Femur (tissue), 1 donor: ENCODE measurements around the gene CTSD.
A peak's percentile ranks its signal among the peaks of the same experiment; 100 is the strongest.
"Not testable (repeated sequence)": the region's sequence is repeated elsewhere in the genome, so short reads cannot be mapped to it uniquely, and the experiment has no call there.

Experiments used
- DNase-seq: peaks from one replicate; pipeline ENCODE4 v3.0.0-alpha.2; 2017

Gene CTSD

DNA sequence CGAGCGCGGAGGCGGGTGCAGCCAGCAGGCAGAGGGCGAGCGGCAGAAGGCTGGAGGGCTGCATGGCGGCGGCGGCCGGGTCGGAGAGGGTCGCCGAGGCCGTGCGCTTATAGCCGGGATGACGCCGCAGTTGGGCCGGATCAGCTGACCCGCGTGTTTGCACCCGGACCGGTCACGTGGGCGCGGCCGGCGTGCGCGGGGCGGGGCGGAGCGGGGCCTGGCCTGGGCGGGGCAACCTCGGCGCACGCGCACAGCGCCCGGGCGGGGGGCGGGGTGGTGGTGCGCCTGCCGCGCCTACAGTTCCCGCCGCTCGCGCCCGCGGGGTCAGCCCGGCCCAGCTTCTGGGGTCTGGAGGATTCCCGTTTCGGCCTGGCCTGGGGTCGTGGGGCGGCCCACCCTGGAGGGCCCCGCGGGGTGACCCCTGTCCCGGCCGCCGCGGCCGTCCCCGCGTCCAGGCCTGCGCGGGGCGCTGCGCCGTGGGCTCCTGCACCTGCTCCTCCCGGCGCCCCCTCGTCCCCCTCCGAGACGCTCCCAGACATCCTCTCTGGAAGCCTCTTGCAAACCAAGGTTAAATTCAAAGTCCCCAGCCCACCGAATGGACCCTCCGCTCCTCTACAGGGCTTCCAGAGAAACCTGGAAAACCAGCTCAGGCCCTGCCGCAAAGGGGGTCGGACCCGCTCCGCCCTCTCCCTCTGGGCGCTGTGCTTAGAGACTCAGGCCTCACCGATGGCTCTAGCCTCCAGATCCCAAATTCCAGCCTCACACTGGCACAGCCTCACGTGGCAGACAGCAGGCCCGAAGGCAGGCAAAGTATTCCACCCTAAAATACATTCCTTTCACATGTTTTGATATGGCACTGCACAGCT is at the start of gene CTSD:
CTSD (minus strand) TSS at position 132 of the 866 bp plus-strand sequence; CDS start at position 64, 68 bp downstream.
- DNase-seq: peak; percentile 92

DNA sequence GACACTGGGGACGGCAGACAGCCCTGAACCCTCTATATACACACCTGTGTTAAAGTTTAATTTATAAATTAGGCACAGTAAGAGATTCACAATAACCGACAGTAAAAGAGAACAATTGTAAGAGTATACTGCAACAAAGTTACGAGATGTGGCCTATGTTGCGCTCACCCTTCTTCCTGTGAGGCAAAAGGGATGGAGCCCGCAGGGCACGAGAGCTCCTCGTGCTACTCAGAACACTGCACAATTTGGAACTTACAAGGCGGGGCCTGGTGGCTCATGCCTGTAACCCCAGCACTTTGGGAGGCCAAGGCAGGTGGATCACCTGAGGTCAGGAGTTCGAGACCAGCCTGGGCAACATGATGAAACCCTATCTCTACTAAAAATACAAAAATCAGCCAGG is 49.6 kb upstream of the CTSD start:
- DNase-seq: not testable (repeated sequence)

- DNase-seq: no peak
Observed at GRCh38 chr11:1812801-1813200, 49.1 kb upstream of the CTSD start.

- no peak for DNase-seq
Observed at GRCh38 chr11:1812274-1812673, 48.5 kb upstream of the CTSD start.

GRCh38 chr11:1810761-1811160 is 47.0 kb upstream of the CTSD start:
- DNase-seq: no peak

DNA sequence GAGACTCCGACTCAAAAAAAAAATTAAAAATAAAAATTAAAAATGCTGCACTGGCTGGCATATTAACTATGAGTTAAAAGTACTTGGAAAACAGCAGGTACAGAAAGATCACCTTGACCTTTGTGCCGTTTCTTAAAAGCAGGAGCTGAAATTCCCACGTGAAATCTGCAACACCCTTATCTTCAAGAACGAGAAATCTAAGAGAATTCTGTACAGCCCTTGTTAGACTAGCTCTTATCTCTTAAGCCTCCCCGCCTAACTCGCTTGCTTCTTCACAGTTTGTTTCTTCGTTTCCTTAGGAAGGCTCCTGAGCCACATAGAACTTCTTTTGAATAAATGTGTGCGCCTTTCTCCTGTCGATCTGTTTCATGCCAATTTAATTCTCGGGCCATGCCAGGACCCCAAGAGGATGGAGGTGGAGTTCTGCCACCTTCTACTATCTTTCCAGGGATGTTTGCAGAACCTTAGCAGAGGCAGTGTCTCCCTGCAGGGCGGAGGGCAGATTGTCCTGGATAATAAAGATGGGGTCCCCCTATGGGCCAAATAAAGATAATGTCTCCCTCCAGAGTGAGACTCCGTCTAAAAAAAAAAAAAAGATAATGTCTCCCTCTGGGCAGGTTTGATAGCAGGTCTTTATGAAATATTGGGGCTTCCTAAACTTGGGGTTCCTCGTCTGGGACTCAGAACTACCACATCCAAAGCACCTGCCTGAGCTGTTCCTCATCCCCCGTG is 43.7 kb upstream of the CTSD start:
- DNase-seq: no peak

DNA sequence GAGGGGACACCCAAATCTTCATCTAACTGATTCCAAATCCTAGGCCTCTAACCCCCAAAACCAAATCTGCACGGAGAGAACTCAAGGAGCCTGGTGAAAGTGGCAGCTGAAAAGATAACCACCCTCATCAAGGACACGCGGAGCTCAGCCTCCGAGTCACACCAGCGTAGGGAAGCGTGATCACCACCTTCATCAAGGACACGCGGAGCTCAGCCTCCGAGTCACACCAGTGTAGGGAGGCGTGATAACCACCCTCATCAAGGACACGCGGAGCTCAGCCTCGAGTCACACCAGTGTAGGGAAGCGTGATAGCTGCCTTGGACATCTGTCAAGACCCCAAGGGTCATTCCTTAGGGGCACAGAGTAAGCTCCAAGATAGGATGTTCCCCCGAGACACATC is 41.8 kb upstream of the CTSD start:
- DNase-seq: no peak

- not testable (repeated sequence) for DNase-seq
Observed at GRCh38 chr11:1803835-1804519, 40.2 kb upstream of the CTSD start.

- no peak for DNase-seq
Observed at GRCh38 chr11:1803246-1803645, 39.5 kb upstream of the CTSD start.

DNA sequence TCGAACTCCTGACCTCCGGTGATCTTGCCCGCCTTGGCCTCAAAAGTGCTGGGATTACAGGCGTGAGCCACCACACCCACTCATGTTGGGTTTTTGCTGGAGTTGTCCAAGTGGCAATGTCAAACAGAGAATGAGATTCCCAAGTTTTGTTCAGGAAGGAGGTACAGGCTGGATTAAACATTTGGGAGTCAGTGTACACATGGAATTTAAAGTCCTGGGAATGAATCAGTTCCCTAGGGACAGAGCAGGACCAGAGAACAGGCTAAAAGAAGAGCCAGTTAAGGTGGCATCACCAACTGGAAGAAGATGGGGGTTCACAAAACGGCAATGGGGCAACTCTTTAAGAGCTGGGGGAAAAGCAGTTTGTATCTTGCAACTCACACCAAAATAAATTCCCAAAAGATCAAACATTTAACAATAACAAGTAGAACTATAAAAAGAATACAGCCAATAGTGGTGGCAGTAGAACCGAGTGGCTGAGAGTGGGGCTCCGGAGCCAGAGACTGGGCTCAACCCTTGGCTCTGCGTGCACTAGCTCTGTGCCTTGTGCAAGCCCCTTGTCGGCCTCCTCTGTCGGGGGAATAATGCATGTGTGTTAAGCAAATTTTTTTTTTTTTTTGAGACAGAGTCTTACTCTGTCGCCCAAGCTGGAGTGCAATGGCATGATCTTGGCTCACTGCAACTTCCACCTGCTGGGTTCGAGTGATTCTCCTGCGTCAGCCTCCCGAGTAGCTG is 33.8 kb upstream of the CTSD start:
- DNase-seq: no peak

DNA sequence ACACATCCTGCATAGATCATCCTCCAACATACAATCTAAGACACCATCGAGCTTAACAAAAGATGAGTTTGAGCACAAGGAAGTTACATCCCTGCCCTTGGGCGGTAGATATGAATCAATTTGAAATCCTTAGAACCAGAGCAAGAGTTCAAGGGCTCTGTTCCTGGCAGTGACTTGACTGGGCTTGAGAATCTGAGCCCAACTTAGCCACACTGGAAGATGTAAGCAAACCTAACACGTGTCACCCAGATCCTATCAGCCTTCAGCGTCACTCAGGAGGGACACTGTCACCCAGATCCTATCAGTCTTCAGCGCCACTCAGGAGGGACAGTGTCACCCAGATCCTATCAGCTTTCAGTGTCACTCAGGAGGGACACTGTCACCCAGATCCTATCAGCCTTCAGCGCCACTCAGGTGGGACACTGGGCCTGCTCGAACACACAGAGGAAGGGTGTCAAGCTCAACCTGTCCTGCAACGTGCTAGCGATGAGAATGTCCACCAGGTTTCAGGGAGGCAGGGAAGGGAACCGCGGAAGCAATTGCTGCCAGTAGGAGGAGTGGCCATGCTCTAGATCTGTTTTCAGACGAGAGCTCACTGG is 32.8 kb upstream of the CTSD start:
- no peak for DNase-seq

DNA sequence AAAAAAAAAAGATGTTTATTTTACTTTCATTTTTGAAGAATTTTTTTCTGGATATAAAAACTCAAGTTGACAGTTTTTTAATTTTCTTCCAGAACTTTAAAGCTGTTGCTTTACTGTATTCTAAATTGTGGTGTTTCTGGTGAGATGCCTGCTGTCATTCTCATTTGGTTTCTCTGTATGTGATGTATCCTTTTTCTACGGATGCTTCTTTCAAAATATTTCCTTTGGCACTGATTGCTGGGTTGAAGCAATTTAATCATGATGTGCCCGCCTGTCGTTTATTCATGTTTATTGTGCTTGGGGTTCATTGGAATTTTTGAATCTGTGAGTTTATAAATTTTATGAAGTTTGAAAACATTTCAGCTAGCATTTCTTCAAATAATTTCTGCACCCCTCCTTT is 29.4 kb upstream of the CTSD start:
- DNase-seq: no peak

GRCh38 chr11:1792461-1792860 is 28.7 kb upstream of the CTSD start:
- DNase-seq: no peak

- DNase-seq: no peak
Observed at GRCh38 chr11:1791912-1792311, 28.2 kb upstream of the CTSD start.

DNA sequence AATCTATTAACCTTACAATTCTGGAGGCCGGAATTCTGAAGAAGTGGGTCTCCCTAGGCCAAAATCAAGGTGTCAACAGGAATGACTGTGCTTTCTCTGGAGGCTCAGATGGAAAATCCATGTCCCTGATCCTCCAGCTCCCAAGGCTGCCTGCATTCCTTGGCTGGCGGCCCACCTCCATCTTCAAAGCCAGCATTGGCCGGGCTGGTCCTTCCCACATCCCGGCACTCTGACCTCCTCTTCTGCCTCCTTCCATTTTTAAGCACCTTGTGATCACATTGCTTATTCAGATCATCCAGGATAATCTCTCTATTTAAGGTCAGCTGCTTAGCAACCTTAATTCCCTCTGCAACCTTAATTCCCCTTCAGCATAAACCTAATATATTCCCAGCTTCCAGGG is 22.7 kb upstream of the CTSD start:
- no peak for DNase-seq

GRCh38 chr11:1785749-1786413 is 22.2 kb upstream of the CTSD start:
- no peak for DNase-seq

DNA sequence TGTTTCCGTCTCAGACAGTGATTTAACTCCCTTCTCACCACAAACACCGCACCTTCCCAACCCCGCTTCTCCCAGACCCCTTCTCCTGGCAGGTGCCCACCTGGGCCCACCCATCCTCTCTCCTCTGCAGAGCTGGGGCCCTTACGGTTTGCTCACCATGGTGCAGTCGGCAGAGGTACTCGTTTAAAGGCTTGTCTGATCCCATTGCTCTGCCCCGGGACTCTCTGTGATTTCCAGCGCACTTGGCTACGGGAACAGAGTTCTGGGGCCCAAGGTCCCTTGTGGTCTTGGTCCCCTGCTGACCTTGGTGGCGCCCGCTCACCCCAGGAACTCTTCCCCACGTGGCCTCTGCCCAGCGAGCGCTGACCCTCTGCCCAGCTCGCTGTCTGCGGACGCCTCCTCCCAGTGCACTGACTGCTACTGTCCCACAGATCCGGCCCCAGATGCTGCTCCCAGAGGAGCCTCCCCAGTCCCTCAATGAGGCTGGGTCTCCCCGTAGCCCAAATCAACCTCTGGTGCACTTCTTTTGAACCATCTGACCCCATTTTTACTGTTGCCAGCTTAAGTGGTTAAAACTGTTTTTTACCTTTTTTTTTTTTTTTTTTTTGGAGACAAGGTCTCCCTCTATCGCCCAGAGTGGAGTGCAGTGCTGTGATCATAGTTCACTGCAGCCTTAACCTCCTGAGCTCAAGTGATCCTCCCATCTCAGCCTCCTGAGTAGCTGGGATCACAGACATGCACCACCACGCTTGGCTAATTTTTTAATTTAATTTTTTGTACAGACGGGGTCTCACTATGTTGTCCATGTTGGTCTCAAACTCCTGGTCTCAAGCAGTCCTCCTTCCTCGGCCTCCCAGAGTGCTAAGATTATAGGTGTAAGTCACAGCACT is 21.3 kb upstream of the CTSD start:
- DNase-seq: no peak

GRCh38 chr11:1783725-1784529 is 20.2 kb upstream of the CTSD start:
- DNase-seq: no peak

- DNase-seq: no peak
Observed at GRCh38 chr11:1782831-1783724, 19.4 kb upstream of the CTSD start.
